Osteoblast (primary cell): ENCODE results near the gene SLC4A9. TPM values are rescaled to one million over a fixed set of nuclear protein-coding genes. Genes with fewer than 3 reads are reported as not detected.

ENCODE experiments used
- DNase-seq: peaks from one replicate; pipeline ENCODE4 v3.0.0; 2011; ENCODE audit warnings: low spot score, mixed read lengths; ENCODE audit not compliant: insufficient read length; ENCODE audit errors: missing footprints
- H2AFZ ChIP-seq: 2 replicates; pipeline ENCODE4 v1.6.0; 2011; ENCODE audit warnings: mild to moderate bottlenecking, low read length
- H3K27ac ChIP-seq: 2 replicates; pipeline ENCODE4 v1.5.1; 2011; ENCODE audit warnings: mild to moderate bottlenecking, low read depth, low read length, moderate library complexity
- H3K27me3 ChIP-seq: 2 replicates; pipeline ENCODE4 v1.6.0; 2012; ENCODE audit warnings: mild to moderate bottlenecking, control low read depth, inconsistent platforms, low read length, moderate library complexity; ENCODE audit not compliant: insufficient read depth
- H3K36me3 ChIP-seq: 2 replicates; pipeline ENCODE4 v1.5.1; 2011; ENCODE audit warnings: mild to moderate bottlenecking, low read length, control low read depth, moderate library complexity; ENCODE audit not compliant: insufficient read depth
- H3K4me1 ChIP-seq: 2 replicates; pipeline ENCODE4 v1.5.1; 2011; ENCODE audit warnings: mild to moderate bottlenecking, low read length, control low read depth, moderate library complexity; ENCODE audit not compliant: insufficient read depth
- H3K4me2 ChIP-seq: 2 replicates; pipeline ENCODE4 v1.6.0; 2011; ENCODE audit warnings: mild to moderate bottlenecking, low read length; ENCODE audit not compliant: insufficient read depth
- H3K4me3 ChIP-seq: fragments of 200-600 bp; sonication (generic); 3 replicates; pipeline ENCODE4 v1.5.1; 2012; ENCODE audit warnings: mild to moderate bottlenecking, low read length, inconsistent platforms; ENCODE audit not compliant: insufficient read depth
- H3K79me2 ChIP-seq: 2 replicates; pipeline ENCODE4 v1.6.0; 2012; ENCODE audit warnings: mild to moderate bottlenecking, low read length, control low read depth, inconsistent platforms; ENCODE audit not compliant: insufficient read depth
- H3K9me3 ChIP-seq: 2 replicates; pipeline ENCODE4 v1.5.1; 2011; ENCODE audit warnings: low read depth, low read length, control low read depth
- H4K20me1 ChIP-seq: 2 replicates; pipeline ENCODE4 v1.6.0; 2012; ENCODE audit warnings: mild to moderate bottlenecking, low read length, control low read depth; ENCODE audit not compliant: insufficient read depth
- total RNA-seq: library from RNA; depleted of rRNA; stranded (reverse); fragments of >200 nt; gene quantifications from 2 replicates; pipeline ENCODE4 v1.2.3, GENCODE V29; 2012
- TF ChIP-seq, protein P1 (sequence below): IDR thresholded peaks from 2 replicates; pipeline ENCODE4 v1.5.1; 2011; ENCODE audit warnings: mild to moderate bottlenecking, low read depth, low read length, moderate library complexity; ENCODE audit errors: extremely low read depth

Gene SLC4A9
- total RNA-seq, 1 donor, result not detected

DNA sequence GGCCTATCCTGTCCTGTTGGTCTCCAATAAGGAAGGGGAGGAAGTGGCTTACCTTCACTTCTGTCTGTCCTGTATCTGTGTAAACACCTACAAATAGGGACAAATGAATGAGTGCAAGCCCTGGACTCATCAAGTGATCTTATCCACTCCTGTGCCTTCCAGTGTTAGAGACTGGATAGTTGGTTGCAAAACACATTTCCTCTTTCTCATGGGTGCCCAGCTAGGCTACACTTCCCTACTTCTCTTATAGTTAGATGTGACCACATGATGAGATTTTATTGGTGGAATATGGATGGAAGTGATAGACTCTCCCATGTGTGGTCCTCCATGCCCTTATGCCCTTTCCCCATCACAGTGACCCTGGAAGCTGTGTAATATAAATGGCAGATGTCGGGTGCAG, 40.2 kb upstream of the SLC4A9 start:
- H3K4me1 ChIP-seq, result peaks cover 41% of the 10 kb centered on the region
- H3K4me2 ChIP-seq, result no peak overlapping the region
- no peaks in the 10 kb centered on the region for H4K20me1 ChIP-seq
- TF ChIP-seq, protein P1, sequence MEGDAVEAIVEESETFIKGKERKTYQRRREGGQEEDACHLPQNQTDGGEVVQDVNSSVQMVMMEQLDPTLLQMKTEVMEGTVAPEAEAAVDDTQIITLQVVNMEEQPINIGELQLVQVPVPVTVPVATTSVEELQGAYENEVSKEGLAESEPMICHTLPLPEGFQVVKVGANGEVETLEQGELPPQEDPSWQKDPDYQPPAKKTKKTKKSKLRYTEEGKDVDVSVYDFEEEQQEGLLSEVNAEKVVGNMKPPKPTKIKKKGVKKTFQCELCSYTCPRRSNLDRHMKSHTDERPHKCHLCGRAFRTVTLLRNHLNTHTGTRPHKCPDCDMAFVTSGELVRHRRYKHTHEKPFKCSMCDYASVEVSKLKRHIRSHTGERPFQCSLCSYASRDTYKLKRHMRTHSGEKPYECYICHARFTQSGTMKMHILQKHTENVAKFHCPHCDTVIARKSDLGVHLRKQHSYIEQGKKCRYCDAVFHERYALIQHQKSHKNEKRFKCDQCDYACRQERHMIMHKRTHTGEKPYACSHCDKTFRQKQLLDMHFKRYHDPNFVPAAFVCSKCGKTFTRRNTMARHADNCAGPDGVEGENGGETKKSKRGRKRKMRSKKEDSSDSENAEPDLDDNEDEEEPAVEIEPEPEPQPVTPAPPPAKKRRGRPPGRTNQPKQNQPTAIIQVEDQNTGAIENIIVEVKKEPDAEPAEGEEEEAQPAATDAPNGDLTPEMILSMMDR, result no peak
- H2AFZ ChIP-seq, result no peak overlapping the region
- no peaks in the 10 kb centered on the region for H3K27me3 ChIP-seq
- no peaks in the 10 kb centered on the region for H3K9me3 ChIP-seq
- H3K36me3 ChIP-seq, result no peaks in the 10 kb centered on the region
- no peaks in the 10 kb centered on the region for H3K79me2 ChIP-seq
- DNase-seq, result no peak
- no peak overlapping the region for H3K27ac ChIP-seq
- H3K4me3 ChIP-seq, result no peak overlapping the region

DNA sequence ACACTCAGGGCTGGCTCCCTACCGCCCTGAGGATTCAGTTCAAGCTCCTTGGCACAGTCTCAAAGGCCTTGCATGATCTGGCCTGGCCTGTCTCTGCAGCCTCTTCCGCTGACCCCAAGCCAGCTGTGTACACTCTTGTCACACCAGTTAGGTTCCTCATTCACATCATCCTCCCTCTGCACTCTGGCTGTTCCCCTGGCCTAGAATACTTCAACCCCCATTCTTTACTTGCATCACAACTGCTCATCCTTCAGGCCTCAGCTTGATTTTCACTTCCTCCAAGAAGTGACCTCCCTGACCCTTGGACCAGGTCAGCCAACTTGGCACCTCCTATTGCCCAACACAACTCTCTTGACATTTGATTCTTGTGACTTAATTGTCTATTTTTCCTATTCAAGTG, 38.2 kb upstream of the SLC4A9 start:
- Histone ChIP-seq H3K4me2 (no peak overlapping the region), H3K4me3 (no peak overlapping the region), H3K79me2 (no peaks in the 10 kb centered on the region), H3K9me3 (no peaks in the 10 kb centered on the region), H3K4me1 (peaks cover 47% of the 10 kb centered on the region), H3K27ac (no peak overlapping the region), H2AFZ (no peak overlapping the region), H3K27me3 (no peaks in the 10 kb centered on the region), H4K20me1 (no peaks in the 10 kb centered on the region), H3K36me3 (no peaks in the 10 kb centered on the region)
- DNase-seq, result no peak
- TF ChIP-seq, protein P1, result no peak

DNA sequence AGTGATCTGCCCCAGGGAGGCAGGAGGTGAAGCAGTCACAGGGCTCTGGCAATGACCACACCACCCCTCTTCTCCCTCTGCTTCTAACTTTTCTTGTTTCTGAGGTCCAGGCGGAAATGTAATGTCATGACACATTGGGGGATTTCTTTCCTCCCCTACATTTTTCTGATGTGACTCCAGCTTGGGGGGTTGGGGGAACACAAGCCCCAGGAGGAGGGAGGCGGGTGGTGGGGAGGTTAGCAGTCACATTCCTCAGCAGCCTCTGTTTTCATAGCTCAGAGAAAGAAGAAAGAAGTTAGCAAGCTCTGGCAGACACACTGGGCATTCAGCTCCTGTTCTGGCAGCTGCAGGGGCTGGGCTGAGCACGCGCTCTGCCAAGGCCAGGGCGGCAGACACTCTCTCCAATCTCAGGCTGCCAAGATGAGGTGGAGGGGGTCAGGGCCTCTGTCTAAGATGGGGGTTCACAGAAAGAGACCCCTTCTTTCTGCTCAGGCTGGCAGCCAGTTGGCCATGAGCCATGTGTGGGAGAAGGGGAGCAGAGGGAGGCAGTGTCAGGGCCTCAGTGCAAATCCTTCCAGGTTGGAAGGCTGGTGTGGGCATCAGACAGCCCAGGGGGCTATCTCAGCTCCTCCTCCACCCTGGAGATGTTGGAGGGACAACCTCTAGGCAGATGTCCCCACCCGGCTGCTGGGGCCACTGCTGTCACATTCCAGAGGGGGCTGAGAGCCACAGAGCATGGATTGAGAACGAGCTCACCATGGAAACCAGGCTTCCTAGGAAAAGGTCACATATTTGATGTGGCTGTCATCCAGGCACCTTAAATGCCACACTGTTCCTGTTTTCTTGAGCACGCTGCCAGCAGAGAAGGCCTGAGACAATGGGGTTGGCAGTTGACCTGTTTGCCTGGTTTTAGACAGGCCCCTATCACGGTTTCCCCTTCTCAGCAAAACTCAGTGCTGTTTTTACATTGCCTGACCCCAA, 37.0 kb upstream of the SLC4A9 start:
- H3K27ac ChIP-seq, result peak overlapping the region; percentile 82
- H4K20me1 ChIP-seq, result no peaks in the 10 kb centered on the region
- H3K4me3 ChIP-seq, result peak overlapping the region; percentile 39
- no peaks in the 10 kb centered on the region for H3K9me3 ChIP-seq
- peaks cover 49% of the 10 kb centered on the region for H3K4me1 ChIP-seq
- no peaks in the 10 kb centered on the region for H3K36me3 ChIP-seq
- DNase-seq, result peak; percentile 92
- TF ChIP-seq, protein P1, result no peak
- peak overlapping the region; percentile 13 for H2AFZ ChIP-seq
- H3K27me3 ChIP-seq, result no peaks in the 10 kb centered on the region
- peak overlapping the region; percentile 61 for H3K4me2 ChIP-seq
- H3K79me2 ChIP-seq, result no peaks in the 10 kb centered on the region

DNA sequence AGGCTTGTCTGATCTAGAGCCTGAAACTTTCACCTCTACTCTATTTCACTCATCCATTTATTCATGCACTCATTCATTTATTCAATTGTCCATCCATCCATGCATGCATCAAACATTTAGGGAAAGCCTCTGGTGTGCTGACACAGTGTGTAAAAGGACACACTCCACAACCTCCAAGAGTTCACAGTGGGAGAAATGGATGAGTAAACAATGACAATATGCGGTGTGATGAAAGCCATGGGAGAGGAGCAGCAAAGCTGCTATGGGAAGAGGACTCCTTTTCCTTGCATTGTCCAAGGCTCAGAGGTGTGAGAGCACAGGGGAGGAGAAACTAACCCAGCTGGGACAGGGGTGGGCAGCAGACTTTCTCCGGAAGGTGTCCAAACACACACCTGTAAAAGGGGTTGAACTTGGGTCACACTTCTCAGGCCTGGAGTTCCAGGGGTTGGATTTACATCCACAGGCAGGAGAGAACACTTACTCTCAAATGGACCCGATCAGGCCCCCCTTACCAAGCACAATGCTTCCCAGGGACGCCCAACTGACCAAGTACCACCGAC, 35.9 kb upstream of the SLC4A9 start:
- Histone ChIP-seq H3K36me3 (no peaks in the 10 kb centered on the region), H3K4me3 (no peak overlapping the region), H3K79me2 (no peaks in the 10 kb centered on the region), H3K4me2 (peak overlapping the region; percentile 8), H4K20me1 (no peaks in the 10 kb centered on the region), H2AFZ (no peak overlapping the region), H3K27me3 (no peaks in the 10 kb centered on the region), H3K4me1 (peaks cover 47% of the 10 kb centered on the region), H3K9me3 (no peaks in the 10 kb centered on the region), H3K27ac (peak overlapping the region; percentile 82)
- DNase-seq, result no peak
- TF ChIP-seq, protein P1, result no peak
